GM19324 (cell line): ENCODE data around the gene C1QL4.

Source experiments
- ATAC-seq: cut with Tn5 transposase; IDR thresholded peaks from one replicate; pipeline ENCODE4 v1.9.1; 2021; ENCODE audit warnings: mild to moderate bottlenecking, moderate library complexity; ENCODE audit not compliant: unreplicated experiment, low FRiP score

C1QL4 gene

DNA sequence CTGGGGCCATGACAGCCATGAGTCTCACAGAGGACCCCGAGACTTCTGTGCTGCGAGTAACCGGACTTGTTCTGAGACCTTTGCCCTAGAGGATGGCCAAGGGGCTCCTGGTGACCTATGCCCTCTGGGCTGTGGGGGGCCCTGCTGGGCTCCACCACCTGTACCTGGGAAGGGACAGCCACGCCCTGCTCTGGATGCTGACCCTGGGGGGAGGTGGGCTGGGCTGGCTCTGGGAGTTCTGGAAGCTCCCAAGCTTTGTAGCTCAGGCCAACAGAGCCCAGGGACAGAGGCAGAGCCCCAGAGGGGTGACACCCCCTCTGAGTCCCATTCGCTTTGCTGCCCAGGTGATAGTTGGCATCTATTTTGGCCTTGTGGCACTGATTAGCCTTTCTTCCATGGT lies 11.8 kb upstream of the C1QL4 start:
- no peak for ATAC-seq

- peak; percentile 46 for ATAC-seq
Observed at GRCh38 chr12:49347311-49348193, 10.6 kb upstream of the C1QL4 start.

DNA sequence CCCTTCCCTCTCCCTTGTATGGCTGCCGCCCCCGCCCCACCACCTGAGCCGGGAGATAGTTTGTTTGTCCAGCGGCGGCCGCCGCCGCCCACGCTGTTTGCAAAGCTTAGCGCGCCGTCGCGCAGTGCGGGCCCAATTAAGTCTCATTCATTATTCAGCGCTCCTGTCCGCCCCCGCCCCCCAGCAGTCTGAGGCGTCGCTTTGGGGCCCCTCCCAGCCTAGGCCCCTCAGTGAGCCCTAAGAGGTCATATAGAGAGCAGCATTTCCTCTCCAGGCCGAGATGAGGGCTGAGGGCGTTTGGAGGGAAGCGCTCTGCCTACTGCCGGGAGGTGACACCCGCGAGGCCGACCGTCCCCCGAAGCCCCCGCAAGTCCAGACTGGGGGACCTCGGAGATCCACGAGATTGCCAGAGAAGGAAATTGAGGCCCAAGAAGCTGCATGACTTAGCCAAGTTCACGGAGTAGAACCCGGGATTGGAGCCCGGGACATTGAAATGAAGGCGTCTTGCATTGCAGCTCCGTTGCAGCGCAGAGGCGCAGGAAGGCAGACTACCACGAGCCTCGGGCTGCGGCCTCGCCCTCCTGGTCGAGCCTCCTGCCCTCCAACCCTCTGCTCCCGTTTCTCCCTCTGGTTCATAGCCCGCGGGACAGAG lies 9.8 kb upstream of the C1QL4 start, which contains the start of gene DNAJC22:
DNAJC22 (plus strand) TSS at position 230 of the 652 bp plus-strand sequence. CDS start 1,985 bp downstream, outside the sequence.
- no peak for ATAC-seq

- no peak for ATAC-seq
Observed at GRCh38 chr12:49345825-49346658, 9.1 kb upstream of the C1QL4 start.

GRCh38 chr12:49345051-49345824 lies 8.2 kb upstream of the C1QL4 start:
- ATAC-seq: no peak

GRCh38 chr12:49344486-49345050 lies 7.6 kb upstream of the C1QL4 start:
- ATAC-seq: no peak

DNA sequence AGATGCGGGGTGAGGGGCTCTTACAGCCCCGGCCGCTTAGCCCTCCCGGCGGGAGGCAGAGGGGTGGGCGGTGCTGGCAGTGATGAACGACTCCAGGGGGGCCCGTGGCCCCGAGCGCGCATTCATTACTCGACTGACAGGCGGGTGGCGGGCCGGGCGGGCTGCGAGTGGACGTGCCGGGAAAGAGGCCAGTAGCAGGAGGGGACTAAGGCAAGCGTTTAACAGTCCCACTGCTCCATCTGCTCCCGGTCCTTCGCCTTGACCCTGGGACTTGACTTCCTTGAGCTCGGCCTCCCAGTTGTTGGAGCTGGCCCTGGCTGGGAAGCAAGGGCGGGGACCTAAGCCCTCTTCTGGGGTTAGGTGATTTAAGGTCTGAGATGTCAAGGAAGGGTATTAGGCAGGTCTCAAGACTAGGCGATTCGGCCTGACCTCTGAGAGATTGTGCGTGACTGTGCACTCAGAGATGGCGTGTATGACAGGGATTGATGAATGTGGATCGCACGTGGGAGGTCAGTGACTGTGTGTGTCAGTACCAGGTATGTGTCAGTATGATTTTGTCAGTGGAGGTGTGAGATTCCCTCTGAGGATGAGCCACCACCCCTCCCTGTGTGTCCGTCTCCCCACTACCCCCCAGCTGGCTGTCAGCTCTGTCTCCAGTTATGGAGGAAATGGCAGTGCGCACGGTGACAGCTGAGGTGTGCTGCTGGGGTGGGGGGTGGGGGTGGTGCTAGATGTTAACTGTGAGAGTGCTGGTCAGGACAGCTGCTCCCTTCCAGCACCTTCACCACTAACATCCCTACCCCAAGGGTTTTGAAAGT lies 6.1 kb upstream of the C1QL4 start:
- ATAC-seq: no peak

GRCh38 chr12:49342066-49342913 lies 5.3 kb upstream of the C1QL4 start:
- no peak for ATAC-seq

GRCh38 chr12:49341777-49342065 lies 4.7 kb upstream of the C1QL4 start:
- ATAC-seq: no peak

DNA sequence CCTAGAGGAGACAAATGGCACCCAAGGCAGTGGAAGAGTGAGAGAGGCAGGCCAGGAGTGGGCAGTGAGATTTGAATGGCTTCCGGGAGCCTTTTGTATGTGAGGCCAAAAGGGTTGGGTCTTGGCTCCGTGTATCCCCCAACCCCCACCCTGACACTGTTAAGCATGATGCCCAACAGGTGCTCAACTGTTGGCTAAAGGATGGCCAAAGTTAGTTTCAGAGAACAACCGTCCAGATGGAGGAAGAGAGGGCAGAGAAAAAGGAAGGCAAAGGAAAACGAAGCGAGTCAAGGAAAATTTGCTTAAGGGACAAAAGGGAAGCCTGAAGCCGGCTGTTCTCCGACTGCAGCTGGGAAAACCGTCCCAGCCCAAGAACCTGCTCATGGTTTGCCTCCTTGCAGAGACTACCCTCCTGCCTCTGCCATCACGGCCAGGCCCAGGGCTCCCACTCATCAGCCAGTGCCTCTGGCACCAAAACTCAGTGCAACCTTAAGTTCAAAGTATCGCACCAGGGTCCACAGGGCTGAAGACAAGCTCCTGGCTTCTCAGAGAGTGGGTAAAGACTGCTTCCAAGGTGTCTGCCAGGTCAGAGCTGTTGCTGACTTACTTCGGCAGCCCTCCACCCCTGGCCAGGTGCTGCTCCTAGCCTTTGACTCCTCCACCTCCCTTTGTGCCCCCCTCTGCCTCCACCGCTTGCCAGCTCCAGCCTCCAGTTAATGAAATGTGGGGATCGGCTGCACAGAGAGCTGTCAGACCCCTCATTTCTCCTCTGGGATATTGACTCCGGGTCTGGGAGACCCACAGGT lies 4.2 kb upstream of the C1QL4 start:
- no peak for ATAC-seq

DNA sequence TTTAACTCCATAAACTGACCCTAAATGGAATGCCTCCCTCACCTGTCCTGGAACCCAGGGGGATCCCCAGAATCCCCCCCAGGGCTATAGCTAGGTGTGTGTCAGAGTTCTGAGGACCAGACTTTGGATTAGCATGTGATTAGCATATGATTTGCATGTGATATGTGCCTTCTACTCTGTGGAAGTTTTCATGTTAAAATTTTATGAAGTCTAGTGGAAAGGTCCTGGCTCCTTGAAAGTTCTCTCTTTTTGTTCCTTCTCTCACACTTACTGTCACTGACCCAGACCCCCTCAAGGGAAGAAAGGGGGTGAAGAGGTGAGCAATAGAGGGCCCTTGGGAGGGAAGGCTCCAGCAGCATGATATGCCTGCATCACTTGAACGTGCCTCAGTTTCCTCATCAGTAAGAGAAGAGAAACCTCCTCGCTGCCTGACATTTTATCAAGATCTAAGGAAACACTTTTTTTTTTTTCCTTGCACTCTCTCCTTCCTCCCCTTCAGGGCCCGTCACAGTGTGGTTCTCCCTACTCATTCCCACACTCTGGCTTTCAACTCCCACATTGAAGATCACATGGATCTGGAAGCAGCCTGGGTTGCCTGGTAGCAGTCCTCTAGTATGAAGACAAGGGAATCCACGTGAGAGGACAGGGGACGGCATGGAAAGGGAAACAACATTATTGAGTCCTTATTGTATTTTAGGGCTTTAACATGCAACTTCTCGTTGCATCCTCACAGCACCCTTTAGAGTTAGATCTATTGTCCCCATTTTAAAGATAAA lies 3.3 kb upstream of the C1QL4 start:
- ATAC-seq: no peak

DNA sequence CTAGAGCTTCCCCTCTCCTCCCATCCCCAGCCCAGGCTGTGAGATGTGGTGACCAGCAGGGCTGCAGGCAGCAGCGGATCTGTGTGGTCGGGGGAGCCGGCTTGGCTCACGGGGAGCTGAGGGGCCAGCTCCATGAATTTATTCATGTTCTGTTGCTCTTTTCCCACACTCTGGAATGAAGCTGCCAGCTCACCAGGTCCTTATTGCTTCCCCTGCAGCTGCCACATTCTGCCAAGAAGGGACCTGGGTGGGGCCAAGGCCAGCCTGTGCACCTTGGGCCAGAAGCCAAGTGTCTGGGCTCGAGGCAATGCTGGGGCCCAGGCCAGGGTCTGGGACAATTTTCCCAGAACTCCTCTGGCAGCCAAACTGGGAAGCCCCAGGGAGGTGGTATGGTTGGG lies 2.5 kb upstream of the C1QL4 start:
- no peak for ATAC-seq

DNA sequence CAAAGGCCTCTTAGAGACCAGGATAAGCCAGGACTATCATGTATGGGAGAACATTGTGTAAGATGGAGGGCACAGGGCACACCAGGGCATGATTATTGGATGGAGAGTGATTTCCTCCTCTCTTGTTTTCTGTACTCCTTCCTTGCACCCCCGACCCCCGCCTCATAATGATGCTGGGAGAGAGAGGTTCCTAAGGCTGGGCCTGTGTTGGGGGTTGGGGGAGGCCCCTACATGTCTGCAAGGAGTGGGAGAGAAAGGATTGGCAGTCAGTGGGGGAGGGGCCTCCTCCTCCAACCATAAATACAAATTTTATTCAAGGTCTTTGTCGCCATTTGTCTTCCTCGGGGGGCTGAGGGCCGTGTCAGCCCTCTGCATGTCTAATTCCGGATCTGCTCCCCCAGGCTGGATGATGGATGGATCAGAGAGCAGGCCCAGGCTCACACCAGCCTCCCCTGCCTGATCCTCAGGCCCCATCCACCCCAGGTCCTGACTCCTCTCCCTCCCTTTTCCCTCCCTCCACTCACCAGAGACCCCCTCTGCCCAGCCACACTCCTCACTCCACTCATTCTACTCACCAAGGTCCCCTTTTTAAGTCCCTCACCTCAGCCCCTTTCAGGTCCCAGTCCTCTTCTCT lies 2.0 kb upstream of the C1QL4 start:
- ATAC-seq: no peak

GRCh38 chr12:49335955-49336644 lies 888 bp downstream of the C1QL4 start:
- ATAC-seq: no peak

DNA sequence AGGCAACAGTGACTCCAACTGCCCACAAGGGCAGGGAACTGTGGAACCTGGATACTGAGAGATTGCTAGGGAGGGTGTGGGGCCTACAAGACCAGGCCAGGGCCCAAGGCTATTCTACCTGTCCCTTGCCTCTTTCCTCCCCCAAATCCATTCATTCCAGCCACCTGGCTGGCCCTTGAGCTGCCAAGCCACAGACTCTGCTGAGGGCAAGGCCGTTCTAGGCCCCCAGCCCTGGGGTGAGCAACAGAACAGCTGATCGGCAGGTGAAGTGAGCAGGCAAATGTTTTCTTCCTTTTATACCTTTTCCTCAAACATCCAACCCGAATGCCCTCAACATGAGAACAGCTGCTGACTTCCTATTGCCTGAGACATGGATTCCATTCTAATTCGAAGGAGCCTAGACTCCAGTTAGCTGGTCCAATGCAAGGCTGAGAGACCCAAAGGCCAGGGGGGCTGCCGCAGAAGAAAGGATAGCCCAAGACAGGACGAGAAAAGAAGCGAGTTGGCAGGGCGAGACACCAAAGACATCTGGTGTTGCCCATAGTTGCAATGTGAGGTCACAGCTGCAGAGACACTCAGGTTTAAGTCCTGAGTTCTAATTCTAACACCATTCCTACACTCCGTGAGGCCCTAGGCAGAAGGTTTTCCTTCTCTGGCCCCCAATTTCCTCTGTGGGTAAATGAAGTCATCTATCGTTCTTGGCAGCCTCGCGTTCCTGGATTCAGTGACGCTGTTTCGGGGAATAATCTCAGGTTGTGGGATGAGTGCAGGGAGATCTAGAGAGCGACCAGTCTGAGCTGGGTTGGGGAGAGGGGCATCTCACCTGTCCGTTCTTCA lies 1.7 kb downstream of the C1QL4 start:
- ATAC-seq: no peak
